Activated CD8-positive, alpha-beta memory T cell treated with anti-CD3 and anti-CD28 coated beads, Interleukin-2, amount 50 U/mL, for 1 hour (primary cell): Measurements from ENCODE around the gene MSX2.

Source experiments
- DNase-seq: peaks from one replicate; pipeline ENCODE4 v3.0.0-alpha.2; 2020; ENCODE audit errors: extremely low read depth

The MSX2 gene

GRCh38 chr5:174718880-174719610 is 5.3 kb upstream of the MSX2 start:
- DNase-seq = no peak

GRCh38 chr5:174719793-174720611 is 4.4 kb upstream of the MSX2 start:
- no peak for DNase-seq

- DNase-seq = no peak
Measured at GRCh38 chr5:174720612-174721529, 3.5 kb upstream of the MSX2 start.

GRCh38 chr5:174721530-174722432 is 2.6 kb upstream of the MSX2 start:
- DNase-seq = no peak

DNA sequence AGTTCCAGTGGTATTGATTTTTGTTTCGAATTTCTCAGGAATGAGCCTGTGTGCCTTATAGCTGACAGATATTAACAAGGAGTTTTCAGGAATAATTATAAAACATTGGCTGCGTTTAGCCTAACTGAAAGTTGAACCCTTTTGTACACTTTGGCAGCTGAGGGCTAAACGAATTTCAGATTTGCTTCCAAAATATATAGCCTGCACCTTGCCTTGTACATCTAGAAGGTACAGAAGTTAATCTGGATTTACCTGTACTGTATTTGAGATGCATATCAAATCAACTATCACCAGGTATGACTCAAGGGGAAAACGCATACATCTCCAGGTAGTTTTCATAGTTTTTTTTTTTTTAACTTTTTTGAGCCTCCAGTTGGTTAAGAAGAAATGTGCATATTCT is 1.9 kb upstream of the MSX2 start:
- DNase-seq = no peak

DNA sequence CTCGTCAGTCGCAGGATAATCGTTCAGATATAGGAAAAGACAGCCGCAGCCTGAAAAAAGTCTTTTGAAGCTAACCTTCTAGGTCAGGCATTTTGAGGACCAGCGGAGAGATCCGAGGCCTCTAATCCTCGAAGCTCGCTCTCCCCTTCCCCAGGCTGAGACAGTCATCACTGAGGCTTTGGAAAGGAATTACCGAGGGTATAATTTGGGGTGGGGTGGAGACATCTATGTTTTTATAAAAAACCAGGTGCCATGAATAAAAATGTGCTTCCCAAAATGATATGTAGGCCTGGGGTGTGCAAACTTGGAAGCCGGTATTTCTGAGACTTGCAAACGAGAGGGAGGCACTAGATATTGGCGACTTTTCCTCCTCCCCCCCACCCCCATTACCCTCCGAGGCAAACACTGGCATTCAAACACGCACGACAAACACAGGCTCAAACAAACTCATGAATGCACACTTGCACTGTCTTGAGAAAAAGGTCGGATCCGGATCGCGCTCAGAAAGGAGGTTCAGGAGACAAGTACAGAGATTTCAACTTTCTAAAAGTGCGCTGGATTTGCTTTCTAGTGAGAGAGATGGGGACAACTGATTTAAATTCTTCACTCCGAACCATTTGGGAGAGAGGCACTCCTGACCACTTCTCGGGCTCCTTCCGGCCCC is 935 bp upstream of the MSX2 start:
- no peak for DNase-seq

GRCh38 chr5:174723979-174724483 is 351 bp upstream of the MSX2 start:
- no peak for DNase-seq

DNA sequence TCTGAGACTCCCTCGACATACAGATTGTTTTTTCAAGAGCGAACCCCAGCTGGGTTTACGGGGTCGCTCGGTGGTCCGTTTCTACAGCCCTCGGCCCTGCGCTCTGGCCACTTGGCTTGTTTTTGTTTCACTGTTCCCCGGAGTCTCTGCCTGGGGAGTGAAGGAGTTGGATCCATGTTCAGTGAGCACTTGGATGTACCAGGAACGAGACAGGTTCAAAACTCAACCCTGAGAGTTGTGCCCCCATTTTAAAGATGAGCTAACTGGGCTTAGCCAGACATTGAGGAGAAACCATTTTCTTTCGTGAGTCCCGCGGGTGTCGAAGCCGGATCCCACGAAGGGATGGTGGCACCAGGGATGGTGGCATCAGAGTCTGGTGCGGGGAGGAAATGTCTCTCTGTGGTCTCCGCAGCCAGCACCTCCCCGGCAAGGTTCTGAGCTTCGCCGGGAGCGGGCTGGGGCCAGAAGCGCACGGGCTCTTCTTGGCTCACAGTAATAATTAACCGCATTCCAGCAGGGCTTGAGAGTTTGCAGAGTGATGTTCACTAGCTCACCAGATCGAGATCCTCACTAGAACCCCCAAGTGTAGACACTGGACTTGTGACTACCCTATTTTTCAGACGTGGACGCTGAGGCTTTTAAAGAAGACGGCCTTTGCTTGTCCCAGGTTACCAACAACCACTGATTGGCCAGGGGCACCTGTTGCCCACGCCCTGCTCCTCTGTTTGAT is 1.0 kb downstream of the MSX2 start:
- DNase-seq = no peak

- DNase-seq = no peak
Measured at GRCh38 chr5:174725991-174726601, 1.7 kb downstream of the MSX2 start.

DNA sequence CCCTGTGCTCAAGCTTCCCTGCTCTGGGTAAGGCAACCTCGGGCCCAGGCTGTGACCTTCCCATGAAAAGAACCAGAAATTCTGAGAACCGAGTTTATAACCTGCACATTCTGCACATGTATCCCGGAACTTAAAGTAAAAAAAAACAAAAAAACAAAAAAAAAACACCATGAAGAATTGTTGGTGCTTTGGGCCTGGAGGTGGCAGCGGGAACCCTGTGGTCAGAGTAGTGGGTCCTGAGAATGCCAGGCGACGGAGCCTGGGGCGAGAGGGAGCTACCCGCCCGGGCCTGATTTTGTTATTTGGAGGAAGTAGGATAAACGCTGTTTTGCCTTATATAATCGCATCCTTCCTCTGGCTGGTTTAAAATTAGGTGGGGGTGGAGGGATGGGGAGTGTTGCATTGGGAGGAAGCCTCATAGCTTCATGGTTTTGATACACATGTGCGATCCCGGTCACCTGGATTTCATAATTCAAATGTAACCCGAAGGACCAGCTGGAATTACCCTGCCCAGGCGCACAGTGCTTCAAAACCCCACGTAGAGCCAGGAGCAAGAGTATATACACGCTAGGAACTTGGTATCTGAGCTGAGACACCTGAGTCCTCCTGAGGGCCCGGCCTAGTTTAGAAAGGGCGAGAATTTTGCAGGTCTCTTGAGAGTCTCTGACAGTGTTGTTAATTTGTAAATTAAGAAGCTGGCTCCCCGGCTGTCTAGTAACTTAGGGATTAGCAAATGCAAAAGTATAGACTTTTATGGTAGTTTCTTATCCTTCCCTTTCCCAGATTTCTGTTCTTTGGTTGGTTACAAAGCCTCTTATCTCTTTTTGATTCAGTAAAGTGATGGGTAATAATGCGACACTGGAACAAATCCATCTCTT is 2.8 kb downstream of the MSX2 start:
- DNase-seq = no peak

- no peak for DNase-seq
Measured at GRCh38 chr5:174727794-174728680, 3.7 kb downstream of the MSX2 start.

DNA sequence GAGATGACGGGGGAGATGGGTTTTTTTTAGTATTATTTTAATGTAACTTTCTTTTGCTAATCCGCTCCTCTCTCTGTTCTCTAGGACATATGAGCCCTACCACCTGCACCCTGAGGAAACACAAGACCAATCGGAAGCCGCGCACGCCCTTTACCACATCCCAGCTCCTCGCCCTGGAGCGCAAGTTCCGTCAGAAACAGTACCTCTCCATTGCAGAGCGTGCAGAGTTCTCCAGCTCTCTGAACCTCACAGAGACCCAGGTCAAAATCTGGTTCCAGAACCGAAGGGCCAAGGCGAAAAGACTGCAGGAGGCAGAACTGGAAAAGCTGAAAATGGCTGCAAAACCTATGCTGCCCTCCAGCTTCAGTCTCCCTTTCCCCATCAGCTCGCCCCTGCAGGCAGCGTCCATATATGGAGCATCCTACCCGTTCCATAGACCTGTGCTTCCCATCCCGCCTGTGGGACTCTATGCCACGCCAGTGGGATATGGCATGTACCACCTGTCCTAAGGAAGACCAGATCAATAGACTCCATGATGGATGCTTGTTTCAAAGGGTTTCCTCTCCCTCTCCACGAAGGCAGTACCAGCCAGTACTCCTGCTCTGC is 4.8 kb downstream of the MSX2 start:
- DNase-seq = no peak

DNA sequence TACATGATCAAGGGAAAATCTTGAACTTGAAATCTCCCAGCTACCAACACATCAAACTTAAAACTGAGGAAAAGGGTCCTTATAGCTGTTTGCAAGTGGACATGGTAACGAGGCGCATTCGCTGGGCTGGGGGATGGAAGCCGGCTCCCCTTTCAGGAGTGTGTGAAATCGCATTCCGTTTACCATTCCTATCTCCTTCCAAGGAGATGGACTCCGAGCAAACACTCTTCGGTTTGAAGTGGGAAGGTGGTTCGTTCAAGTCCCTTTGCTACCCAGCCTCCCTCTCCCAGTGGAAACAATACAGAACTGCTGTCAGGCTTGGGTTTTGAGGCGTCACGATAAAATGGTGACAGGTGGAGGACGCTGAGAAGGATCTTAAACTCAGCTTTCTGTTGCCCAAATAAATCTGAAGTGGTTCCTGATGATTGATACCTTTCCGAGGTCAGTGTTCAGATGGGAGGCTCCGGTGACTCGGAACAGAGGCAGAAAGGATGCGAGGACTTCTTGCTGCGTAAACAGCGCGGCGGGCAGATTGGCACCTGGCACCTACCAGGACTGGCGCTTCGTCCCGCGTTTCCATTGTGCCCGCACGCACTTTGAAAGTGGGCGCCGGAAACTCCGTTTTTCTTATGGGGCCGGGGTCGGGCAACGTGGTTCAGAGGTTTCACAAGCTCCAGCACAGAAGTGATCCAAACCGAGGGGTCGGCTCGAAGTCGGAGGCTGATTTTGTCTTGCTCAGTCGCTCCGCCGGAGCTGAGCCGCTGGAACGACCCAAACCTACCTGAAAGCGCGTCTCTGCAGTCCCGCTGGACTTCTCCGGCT is 7.0 kb downstream of the MSX2 start:
- no peak for DNase-seq

- DNase-seq = no peak
Measured at GRCh38 chr5:174732036-174733020, 7.9 kb downstream of the MSX2 start.
